Activated T-cell treated with anti-CD3 and anti-CD28 coated beads for 24 hours (primary cell): Measurements from ENCODE around the gene ZC3H7A.

ENCODE experiments used
- DNase-seq: peaks from one replicate; pipeline ENCODE4 v3.0.0-alpha.2; 2020; ENCODE audit warnings: low read depth

The ZC3H7A gene

DNA sequence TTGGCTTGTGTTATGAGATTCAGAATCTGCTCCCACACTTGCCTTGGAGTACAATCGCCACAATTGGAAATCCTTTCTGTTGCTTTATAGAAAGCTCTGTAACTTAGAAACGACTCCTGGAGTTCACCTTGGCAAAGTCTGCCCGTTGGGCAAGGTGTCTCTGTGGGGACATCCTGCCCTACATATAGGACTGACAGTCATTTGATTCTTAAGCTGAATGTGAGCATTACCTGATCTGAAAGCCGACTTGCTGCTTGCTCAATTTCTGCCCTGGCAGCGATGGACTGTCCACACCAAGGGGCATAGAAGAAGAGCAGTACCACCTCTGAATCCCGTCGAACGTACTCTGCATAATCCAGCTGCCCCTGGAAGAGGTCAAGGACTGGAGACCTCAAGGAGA, 61.3 kb downstream of the ZC3H7A start:
- DNase-seq, result no peak

DNA sequence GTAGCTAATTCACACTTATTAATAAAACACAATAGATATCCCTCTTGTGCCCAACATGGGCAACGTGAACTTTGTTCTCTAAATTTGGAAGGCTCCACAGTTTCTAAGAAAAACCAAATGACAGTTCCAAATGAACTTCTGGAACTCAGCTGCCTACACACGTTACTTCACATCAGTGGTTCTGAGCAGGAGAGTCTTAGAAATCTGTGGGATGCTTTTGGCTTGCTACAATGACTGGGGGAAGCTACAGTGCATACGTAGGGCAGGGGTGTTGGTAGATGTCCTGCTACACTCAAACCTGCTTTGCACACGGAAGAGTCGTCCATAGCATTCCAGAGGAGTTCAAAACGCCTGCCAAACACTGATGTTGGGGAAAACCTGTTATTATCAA, 62.4 kb downstream of the ZC3H7A start:
- no peak for DNase-seq

DNA sequence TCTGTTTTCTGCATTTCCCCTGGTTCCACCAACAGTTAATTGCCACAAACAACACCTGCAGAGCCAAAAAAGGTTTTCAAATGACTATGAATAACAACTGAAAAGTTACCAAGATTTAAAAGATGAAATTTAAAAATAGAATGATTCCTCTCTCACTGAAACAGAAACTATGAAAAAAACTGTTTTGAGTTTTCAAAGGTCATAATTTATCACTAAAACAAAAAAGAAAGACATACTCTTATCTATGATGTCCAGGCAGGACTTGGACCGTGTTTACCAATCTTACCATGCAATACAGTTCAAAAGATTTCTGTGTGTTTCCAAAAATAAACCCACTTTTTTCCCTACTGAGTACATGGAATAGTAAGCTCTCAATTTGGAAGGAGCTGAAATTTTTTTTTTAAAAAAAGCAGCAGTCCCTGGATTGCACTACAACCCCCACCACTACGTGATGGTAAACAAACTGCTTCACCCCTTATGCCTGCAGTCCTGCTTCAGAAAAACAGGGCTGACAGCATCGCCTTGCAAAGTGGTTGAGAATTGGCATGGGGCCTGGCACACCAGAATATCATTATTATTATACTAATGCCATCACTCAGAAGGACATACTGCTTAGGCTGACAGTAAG, 62.9 kb downstream of the ZC3H7A start:
- DNase-seq, result no peak

DNA sequence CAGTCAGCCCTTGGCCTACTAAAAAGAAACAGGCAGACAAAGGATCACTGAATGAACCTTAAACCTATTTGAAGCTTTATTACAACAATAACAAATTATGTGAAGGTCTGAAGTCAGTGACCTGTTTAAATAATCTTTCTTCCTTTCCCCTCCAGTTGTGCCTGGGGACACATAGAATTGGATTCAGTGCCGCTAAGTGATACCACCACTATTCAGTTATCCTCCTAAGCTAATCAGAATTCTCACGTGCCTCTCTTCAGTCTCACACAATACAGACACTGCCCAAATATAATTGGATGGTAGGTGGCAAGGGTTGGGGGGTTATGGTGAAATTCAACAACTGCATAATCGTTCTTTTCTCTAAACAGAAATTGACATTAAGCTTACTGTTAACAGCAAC, 65.8 kb downstream of the ZC3H7A start:
- DNase-seq, result no peak

DNA sequence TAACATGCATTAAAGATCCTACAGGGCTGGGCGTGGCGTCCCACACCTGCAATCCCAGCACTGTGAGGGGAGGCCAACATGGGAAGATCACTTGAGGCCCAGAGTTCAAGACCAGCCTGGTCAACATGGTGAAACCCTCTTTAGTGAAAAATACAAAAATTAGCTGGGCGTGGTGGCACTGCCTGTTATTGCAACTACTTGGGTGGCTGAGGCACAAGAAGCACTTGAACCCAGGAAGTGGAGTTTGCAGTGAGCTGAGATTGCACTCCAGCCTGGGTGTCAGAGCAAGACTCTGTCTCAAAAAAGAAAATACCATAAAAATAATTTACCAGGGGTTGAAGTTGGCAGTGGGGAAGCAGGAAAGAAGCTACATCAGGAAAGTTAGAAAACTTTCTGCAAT, 67.3 kb downstream of the ZC3H7A start:
- no peak for DNase-seq

DNA sequence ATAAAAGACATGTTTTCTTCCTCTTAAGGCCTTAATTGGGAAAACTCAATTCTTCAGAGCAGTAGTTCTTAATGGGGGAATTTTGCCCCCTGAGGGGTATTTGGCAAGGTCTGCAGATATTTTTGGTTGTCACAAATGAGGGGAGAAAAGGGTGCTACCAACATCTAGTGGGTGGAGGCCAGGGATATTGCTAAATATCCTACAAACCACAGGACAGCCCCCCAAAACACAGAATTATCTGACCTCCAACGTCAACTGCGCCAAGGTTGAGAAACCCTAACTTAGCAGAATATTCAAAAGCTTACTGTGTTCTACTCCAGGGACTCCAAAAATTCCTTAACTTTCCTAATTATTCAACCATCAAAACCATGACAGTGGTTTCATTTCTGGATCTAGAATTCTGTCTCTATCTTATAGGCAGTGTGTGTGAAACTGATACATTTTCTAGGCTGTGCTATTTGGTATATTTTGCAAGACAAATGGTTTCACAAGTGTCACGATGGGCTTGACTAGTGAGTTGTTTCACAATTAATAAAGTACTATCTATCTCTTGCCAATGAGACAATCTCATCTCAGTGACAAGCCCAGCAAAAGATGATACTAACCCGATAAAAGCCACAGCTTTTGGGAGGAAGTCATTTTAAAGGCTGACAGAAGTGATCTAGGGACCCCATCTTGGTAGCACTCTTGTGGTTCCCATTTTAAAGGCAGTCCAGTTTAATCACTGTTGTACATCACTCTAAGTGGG, 69.1 kb downstream of the ZC3H7A start:
- no peak for DNase-seq

DNA sequence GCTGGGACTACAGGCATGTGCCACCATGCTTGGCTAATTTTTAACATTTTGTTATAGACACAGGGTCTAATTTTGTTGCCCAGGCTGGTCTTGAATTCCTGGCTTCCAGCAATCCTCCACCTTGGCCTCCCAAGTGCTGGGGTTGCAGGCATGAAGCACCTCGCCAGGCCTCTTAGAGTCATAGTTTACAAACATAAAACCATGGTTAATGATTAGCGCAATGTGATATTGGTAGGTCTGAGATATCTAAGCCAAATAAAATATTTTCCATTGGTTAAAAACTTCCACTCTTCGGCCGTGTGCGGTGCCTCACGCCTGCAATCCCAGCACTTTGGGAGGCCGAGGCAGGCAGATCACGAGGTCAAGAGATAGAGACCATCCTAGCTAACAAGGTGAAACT, 71.0 kb downstream of the ZC3H7A start:
- no peak for DNase-seq

DNA sequence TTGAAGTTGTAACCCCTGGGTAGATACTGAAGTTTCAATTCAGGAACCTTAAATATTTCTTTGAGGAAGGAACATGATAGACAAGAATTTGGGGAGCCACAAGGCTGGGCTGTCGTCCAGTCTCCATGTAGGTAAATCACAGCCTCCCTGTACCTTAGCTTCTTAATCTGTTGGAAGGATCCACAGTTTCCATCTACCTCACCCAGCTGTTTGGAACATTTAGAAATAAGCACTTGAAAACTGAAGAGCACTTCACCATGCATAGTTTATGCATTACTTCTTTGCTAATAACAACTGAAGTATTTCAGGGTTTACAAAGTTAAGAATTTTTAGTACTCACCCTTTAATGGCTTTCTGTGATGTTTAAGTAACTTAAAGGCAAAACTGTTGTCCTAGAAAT, 71.6 kb downstream of the ZC3H7A start:
- no peak for DNase-seq

DNA sequence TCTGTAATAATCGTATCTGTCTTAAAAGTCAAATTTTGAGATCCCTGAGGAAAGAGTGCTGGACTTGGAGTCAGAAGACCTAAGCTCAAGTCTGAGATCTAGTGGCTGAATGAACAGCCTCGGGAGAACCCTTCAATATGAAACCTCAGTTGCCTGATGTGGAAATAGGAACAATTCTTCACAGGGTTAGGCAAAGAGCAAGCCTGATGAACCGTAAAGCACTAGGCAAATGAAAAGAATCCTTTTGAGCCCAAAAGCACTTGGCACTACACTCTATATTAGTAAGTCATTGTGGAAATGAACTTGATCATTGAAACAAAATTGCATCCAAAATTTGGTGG, 74.6 kb downstream of the ZC3H7A start:
- DNase-seq, result no peak

DNA sequence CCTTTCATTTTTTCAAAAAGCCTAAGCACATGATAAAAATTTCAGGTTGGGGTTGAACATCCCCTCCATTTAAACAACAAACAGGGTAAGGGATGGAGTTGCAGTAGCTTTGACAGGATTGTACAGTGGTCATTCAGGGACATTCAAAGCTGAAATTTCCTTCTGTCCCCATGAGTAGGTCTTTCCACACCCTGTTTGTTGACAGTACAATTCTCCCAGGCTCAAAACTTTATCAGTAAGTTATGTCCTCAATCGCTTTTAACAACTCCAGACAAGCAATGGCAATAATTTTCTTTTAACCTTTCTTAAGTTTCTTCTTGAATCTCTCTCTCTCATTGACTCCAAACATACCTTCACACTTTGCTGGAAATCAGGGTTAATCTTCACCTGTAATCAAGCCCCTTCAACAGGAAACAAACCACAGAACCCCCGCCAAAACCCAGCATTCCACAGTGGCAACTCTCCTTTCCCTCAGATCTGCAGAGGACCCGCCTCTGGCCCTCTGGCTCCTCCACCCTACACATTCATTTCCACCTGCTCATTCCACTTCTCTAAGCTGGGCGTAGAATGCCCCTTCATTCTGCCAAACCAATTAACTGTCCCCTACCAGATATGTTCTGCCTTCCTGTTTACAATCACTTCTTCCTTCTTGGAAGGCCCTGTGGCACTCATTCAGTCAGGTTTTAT, 75.1 kb downstream of the ZC3H7A start:
- DNase-seq, result no peak

DNA sequence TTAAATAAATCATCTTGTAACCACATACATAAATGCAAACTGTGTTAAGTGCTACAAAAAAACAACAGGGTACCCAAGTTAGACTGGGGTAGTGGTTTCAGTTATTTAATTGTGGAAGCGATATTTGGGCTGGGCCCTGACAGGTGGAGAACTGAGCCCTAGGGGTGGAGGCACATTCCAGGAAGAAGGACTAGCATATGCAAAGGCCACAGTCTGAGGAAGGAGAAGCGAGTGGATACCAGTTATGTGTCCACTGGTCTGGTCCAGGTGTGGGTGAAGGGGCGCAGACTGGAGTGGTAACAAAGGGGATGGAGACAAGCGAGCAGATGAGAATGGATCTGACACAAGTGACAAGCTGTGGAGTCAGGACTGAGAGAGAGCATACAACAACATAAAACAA, 77.3 kb downstream of the ZC3H7A start:
- DNase-seq, result no peak

DNA sequence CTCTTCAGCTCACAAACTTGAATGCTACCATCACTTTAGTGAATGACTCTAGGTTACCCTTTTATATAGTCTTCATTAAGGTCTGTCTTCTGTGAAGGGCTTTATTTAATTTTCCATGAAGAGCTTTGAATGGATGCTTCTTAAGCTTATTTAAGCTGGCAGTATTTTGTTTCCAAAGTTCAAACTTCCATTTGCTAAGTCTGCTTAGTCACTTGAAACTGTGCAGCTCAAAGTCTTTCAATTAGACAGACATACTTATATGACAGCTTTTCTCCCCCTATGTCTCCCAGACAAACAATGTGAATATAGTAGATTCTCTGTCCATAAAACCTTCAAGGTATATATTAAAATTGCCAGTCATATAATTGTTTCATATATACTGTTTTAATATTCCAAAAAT, 77.9 kb downstream of the ZC3H7A start:
- no peak for DNase-seq

DNA sequence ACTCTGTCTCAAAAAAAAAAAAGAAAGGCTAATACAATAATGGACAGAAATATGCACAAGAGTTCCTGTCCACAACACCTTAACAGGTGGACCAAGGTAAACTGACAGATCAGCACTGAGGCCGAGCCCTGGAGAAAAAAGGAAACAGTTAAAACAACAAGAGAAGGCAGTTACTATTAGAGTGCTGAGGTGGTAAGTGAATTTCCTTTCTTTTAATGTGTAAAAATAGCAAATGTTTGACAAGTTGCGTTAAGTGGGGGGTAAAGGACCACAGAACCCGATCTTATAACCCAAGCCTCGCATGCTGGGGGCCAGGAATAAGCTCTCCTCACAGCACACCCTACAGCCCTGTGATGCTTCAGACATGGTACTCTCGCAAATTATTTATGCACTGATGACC, 79.2 kb downstream of the ZC3H7A start:
- DNase-seq, result no peak

DNA sequence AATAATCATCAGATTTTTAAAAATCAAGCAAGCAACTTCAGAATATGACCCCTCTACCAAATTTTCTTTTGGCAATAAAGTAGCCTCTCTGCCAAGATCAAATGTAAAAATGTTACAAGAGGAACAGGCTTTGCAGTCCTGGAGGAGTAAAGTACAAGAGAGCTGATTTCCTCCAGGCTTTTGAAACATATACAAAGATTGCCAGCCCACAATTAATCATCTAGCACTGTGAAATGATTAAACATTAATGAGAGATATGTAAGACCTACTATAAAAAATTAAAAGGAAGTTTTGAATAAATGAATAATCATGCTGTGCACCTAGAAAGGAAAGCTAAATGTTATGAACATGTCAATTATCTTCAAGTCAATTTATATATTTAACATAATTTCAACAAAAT, 80.7 kb downstream of the ZC3H7A start:
- no peak for DNase-seq

DNA sequence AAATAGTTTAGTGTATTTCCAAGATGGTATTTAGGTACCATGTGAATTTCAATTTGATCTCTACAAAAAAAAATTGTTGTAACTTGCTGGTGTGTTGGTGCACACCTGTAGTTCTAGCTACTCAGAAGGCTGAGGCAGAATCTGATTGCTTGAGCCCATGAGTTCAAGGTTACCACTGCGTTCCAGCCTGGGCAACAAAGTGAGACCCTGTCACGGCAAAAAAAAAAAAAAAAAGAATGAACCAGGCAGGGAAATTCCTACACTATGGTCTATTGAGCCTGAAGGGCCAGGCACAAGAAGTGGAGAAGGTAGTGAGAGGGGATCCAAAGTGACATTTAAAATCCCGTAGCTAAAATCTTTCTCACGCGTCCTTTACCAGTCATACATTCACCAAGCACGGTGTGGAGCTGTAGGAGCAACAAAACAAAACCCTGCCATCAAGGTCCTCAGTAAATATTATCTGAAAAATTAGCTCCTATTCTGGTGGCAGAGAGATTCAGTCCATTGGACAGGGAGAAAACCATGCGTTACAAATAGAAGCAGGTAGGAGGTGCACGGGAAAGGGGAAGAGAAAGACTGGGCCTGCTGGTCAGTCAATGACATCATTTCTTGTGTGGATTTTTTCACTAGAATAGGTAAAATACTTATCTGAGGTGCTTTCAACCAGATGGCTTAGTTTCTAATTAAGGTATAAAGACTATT, 81.7 kb downstream of the ZC3H7A start:
- DNase-seq, result no peak

DNA sequence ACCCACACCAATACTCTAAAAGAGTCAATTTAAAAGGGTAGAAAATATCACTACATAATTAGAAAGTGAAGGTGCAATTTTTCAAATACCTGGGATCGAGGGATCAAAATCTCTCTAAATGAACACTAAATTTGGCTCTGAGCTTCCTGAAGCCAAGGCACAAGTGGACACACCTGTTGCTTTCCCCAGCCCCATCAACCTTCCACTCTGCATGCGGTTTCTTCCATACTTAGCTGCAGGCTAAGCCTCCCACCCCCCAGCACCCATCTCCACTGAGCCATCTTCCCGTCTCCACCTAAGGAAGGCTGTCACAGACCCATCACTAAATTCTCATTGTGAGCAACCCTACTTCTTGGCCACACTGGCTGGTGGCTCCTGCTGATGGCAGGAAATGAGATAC, 84.9 kb downstream of the ZC3H7A start:
- DNase-seq, result no peak

DNA sequence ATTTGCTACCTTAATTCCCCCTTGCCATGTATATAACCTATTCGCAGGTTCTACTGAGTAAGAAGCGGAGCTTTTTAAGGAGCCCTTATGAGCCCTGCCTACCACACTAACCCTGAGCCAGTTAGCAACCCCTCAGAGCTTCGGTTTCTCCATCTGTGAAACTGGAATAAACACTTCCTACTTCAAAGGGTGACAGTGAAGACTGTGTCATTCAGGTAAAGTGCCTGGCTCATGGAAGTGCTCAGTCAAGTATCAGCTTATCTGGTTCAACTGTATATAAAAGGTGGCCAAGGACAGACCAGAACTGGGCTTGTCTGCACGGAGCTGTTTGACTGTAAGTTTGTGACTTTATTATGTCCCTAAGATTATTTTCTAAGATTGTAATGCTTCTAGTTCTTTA, 85.4 kb downstream of the ZC3H7A start:
- no peak for DNase-seq

DNA sequence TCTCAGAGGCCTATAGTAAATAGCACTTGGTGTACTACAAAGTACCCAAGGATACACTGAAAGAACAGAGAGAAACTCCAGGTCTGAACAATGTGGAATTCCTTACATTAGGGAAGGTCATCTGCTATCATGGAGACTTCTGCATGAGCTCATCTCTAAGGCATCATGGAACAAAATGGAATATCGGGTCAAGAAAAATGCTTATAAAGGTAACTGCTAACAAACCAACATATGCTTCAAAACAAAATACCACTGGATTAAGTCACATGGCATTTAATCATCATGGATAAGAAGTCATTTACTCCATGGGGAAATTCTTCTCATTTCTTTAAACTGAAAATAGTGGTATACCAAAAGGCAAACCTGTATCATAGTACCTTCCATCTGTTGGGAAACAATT, 88.6 kb downstream of the ZC3H7A start:
- no peak for DNase-seq

DNA sequence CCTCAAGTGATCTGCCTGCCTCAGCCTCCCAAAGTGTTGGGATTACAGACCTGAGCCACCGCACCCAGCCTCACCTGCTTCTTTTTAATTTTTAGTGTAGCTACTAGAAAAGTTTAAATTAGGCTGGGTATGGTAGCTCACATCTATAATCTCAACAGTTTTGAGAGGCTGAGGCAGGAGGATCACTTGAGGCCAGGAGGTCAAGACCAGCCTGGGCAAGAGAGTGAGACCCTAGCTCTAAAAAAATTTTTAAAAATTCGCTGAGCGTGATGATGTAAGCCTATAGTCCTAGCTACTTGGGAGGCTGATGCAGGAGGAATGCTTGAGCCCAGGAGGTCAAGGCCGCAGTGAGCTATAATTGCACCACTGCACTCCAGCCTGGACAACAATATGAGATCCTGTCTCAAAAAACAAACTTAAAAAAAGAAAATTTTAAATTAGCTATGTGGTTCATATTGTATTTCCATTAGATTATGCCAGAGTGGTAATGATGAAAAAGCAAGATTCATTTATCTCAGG, 89.3 kb downstream of the ZC3H7A start:
- no peak for DNase-seq

DNA sequence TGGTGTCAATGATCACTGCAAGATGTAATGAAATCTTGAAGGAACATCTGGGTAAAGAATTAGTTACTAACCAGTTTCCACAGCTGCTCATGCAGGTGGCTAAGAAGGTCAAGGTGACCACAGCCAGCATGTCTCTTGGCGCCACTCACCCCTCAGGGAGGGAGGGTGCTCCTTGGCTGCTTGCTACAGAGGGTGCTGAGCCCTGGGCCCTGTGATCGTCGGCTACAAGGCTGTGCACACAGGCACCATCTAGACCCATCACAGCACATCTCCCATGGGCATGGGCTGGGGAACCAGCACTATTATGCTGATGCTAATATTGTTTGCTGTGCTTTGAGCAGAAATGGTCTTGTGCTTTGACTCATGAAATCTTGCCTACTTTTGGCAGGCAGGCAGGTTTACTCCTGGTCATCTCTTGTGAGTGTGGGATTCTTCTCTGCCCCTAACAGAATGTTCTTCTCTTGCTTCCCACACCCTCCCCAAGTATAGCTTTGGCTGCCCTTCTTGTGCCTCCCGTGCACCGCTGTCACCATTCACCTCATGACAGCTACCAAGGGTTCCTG, 90.8 kb downstream of the ZC3H7A start:
- no peak for DNase-seq

DNA sequence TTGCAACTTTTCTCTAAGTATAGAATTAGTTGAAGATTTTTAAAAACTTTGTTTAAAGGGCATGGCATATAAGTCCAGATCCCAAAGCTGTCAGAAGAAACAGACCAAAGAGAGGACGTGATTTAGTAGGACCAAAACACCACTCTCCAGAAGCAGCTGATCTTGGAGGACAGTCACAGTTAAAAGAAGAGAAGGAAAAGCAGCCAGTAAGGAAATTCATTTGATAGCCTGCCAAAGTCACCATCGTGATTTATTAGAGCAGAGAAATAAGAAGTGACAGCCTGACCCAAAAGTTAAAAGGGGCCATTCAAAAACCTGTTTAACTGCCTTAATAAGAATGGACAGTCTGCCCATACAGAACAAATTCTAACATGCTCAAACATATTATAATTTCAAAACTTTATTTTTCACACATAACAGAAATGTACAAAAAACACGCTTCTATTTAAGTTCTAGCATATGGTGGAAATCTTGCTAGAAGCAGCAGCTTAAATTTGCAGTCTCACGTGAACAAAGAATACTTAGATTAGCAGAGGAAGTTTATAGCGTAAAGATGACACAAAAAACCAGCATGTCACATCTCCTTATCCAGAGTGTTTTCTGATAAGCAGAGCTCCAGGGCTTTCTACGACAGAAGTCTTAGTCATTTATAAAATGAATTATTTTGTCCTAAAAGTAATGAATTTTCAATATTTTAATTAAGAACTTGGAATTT, 91.6 kb downstream of the ZC3H7A start:
- DNase-seq, result no peak
